ENCODE results near the gene PPIG.

- TF ChIP-seq CTCF (IDR thresholded peaks at IDR 0.05) (no peak), EZH2 (IDR thresholded peaks at IDR 0.05) (no peak), EZH2phosphoT487 (IDR thresholded peaks at IDR 0.05) (no peak)
Measured at GRCh38 chr2:169619946-169620345, 35.8 kb downstream of the PPIG start.
